Transverse colon (tissue), 4 donors: ENCODE results near the gene SSU72.

Experiments used
- EP300 ChIP-seq: sonication (generic); formaldehyde crosslinking; IDR thresholded peaks from one replicate; pipeline ENCODE4 v1.6.1; 2017; ENCODE audit warnings: antibody characterized with exemption, low read depth
- POLR2AphosphoS5 ChIP-seq, 3 donors: sonication (generic); formaldehyde crosslinking; IDR thresholded peaks; one replicate each; pipeline ENCODE4 v1.6.1; 2016; ENCODE audit warnings: antibody characterized with exemption in 3 of 3
- TF ChIP-seq, protein P1 (sequence below), 5 experiments: fragments of 200-600 bp in 3 of 5; fragments of 450-650 bp in 2 of 5; sonication (generic) in 3 of 5; IDR thresholded peaks; 1 replicate in 2 of 5; 2 replicates in 3 of 5; pipeline ENCODE4 v1.5.1; 2016 to 2017; ENCODE audit warnings: antibody characterized with exemption in 5 of 5, inconsistent platforms in 3 of 5, mild to moderate bottlenecking in 2 of 5, moderate library complexity in 1 of 5

GRCh38 chr1:1599030-1599934, 24.6 kb upstream of the SSU72 start:
- TF ChIP-seq, protein P1, sequence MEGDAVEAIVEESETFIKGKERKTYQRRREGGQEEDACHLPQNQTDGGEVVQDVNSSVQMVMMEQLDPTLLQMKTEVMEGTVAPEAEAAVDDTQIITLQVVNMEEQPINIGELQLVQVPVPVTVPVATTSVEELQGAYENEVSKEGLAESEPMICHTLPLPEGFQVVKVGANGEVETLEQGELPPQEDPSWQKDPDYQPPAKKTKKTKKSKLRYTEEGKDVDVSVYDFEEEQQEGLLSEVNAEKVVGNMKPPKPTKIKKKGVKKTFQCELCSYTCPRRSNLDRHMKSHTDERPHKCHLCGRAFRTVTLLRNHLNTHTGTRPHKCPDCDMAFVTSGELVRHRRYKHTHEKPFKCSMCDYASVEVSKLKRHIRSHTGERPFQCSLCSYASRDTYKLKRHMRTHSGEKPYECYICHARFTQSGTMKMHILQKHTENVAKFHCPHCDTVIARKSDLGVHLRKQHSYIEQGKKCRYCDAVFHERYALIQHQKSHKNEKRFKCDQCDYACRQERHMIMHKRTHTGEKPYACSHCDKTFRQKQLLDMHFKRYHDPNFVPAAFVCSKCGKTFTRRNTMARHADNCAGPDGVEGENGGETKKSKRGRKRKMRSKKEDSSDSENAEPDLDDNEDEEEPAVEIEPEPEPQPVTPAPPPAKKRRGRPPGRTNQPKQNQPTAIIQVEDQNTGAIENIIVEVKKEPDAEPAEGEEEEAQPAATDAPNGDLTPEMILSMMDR (IDR thresholded peaks at IDR 0.05): no peak
- no peak for TF ChIP-seq POLR2AphosphoS5 (IDR thresholded peaks at IDR 0.05)
- no peak for TF ChIP-seq EP300
